HG03103 (cell line): ENCODE results near the gene UTP20.

Experiments used
- ATAC-seq: cut with Tn5 transposase; IDR thresholded peaks from one replicate; pipeline ENCODE4 v1.9.1; 2021; ENCODE audit warnings: low read depth; ENCODE audit not compliant: unreplicated experiment

UTP20 gene

DNA sequence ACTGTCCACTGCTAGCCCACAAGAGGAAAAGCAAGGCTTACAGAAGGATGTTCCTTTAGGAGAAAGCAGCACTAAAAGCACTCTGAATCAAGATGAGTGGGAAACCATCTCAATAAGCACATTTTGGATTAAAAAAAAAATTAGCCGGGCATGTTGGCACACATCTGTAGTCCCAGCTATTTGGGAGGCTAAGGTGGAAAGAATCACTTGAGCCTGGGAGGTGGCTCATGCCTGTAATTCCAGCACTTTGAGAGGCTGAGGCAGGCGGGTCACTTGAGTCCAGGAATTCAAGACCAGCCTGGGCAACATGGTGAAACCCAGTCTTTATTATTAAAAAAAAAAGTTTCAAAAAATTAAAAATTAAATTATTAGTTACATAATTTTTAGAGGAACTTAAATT lies 144.7 kb downstream of the UTP20 start:
- no peak for ATAC-seq

DNA sequence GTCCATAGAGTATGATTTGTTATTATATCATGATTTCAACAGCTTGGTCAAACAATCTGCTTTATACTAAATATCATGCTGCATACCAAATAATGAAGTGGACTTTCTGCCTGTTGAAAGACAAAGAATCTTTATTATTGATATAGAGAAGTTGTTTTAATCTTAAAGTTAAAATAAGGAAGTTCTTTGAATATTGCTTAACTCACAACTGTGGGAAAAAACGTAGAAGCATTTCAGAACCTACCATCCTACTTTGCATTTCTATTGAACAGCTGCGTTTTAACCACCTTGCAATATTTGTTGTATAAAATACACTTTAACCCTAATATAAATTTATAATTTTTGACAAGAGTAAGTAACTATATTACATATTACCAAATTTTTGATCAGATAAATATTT lies 150.6 kb downstream of the UTP20 start:
- ATAC-seq, result no peak

DNA sequence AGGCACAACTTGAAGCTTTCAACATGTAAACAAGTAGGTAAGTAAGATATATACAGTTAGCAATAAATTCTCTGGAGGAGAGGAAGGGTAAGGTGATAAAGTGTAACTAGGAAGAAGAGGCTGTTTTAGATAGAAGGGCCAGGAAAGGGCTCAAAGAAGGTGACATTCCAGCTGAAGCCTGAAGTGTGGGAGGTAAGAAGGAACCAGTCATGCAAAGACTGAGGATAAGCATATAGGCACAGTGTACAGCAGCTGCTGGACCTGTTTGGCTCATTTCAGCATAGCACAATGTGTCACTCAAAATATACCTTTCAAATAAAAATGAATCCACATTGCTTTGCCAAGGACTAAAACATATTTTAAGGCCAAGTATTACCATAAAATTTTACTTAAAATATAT lies 156.2 kb downstream of the UTP20 start:
- ATAC-seq, result no peak
